HG03571 (cell line): ENCODE measurements around the gene BLOC1S2.
"Not testable (repeated sequence)": the region's sequence is repeated elsewhere in the genome, so short reads cannot be mapped to it uniquely, and the experiment has no call there.

Experiments
- ATAC-seq: cut with Tn5 transposase; IDR thresholded peaks from one replicate; pipeline ENCODE4 v1.9.1; 2021; ENCODE audit not compliant: unreplicated experiment

BLOC1S2 gene

DNA sequence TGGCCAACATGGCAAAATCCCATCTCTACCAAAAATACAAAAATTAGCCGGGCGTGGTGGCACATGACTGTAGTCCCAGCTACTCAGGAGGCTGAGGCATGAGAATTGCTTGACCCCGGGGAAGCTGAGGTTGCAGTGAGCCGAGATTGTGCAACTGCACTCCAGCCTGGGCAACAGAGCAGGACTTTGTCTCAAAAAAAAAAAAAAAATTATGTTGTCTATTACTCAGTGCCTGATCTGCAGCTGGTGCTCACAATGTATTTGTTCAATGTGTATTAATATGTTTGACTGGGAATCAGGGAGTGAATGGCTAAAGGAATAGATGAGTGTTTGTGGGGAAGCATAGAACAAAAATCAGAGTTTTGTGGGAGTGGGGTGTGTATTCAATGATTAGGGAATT is 5.8 kb upstream of the BLOC1S2 start:
- not testable (repeated sequence) for ATAC-seq

DNA sequence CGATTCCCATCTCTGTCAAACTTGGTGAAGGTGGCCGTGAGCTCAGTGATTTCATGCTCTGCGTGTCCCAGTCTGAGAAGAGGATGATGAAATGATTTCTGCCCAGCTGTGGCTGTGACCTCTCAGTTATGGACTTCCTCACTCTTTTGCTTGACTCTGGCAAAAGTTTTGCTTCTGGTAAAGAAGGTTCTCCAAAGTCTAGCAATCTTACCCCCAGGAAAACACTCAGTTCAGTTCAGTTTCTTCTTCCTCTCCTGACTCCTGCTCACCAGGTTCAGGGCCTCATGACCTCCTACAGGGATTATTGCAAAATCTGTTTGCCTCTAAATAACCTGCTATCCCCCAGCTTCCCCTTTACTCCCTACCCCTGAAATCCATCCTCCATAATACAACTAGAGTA is 4.9 kb upstream of the BLOC1S2 start:
- no peak for ATAC-seq

DNA sequence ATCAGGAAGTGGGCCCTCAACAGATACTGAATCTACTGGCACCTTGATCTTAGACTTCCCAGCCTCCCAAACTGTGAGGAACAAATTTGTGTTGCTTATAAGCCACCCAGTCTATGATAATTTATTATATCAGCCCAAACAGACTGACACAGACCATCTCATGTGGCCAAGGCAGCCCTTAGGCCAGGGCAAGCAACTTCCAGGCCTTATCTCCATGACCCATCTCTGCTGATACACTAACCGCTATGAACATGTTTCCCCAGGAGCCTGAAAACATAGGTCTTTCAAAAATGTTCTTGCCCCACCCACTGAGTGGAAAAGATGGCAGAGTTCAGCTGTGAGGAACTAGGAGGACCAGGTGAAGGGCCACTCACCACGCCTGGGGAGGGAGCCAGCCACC is 3.2 kb upstream of the BLOC1S2 start:
- ATAC-seq, result no peak

DNA sequence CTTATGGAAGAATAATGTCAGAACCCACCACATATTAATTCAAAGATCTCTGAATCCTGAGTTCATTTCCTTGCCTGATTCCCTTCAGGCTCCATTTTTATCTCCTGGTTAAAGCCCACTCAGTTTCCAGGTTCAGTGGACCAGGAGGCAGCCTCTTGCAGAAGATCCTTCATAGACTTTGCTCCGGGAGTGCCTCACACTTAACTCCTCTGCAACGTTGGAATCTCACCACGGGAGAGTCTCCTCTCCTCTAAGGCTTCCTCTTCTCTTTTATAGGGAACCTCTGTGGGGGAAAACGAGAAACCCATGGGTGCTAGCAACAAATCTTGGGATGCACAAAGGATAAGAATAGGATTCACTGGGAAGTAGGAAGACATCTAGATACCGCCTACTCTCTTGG is 1.7 kb upstream of the BLOC1S2 start:
- no peak for ATAC-seq

DNA sequence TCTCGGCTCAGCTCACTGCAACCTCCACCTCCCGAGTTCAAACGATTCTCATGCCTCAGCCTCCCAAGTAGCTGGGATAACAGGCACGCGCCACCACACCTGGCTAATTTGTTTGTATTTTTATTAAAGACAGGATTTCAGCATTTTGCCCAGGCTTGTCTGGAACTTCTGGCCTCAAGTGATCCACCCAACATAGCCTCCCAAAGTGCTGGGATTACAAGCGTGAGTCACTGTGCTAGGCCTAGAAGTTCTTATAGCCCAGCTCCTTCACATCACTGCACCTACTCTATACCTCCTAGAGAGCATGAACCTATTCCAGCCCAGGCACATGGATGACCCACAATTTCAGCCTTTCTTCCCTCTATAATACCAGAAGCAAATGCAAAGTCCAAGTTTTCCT is 1.3 kb upstream of the BLOC1S2 start:
- ATAC-seq, result no peak

DNA sequence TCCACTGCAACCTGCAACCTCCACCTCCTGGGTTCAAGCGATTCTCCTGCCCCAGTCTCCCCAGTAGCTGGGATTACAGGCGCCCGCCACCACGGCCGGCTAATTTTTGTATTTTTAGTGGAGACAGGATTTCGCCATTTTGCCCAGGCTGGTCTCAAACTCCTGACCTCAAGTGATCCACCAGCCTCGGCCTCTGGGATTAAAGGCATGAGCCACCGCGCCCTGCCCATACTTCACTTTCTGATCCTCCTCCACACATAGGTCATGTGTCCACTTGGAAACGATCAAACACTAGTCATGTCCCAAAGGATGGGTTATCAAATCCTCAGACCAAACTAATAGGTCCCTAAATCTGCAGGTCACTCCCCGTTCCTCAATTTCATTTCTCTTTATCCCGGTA is 1.2 kb downstream of the BLOC1S2 start:
- not testable (repeated sequence) for ATAC-seq

DNA sequence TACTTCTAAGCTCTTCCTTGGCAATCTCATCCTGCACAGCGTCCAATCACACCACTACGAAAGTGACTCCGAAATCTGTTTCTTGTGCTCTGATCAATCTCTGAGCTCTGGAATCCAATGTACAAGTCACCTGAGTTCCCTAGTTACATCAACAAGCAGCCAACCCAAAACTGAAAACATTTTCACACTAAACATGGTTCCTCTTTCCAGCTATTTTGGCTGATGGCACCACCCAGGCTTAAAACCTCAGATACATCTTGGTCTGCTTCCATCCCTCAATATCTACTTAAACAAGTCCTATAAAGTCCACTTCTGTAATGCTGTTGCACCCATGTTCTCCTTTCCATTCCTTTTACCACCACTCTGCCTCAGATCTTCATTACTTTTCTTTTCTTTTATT is 3.6 kb downstream of the BLOC1S2 start:
- no peak for ATAC-seq

DNA sequence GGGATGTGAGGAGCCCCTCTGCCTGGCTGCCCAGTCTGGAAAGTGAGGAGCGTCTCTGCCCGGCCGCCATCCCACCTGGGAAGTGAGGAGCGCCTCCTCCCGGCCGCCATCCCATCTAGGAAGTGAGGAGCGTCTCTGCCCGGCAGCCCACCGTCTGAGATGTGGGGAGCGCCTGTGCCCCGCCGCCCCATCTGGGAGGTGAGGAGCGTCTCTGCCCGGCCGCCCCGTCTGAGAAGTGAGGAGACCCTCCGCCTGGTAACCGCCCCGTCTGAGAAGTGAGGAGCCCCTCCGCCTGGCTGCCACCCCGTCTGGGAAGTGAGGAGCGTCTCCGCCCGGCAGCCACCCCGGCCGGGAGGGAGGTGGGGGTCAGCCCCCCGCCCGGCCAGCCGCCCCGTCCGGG is 9.5 kb downstream of the BLOC1S2 start:
- not testable (repeated sequence) for ATAC-seq

DNA sequence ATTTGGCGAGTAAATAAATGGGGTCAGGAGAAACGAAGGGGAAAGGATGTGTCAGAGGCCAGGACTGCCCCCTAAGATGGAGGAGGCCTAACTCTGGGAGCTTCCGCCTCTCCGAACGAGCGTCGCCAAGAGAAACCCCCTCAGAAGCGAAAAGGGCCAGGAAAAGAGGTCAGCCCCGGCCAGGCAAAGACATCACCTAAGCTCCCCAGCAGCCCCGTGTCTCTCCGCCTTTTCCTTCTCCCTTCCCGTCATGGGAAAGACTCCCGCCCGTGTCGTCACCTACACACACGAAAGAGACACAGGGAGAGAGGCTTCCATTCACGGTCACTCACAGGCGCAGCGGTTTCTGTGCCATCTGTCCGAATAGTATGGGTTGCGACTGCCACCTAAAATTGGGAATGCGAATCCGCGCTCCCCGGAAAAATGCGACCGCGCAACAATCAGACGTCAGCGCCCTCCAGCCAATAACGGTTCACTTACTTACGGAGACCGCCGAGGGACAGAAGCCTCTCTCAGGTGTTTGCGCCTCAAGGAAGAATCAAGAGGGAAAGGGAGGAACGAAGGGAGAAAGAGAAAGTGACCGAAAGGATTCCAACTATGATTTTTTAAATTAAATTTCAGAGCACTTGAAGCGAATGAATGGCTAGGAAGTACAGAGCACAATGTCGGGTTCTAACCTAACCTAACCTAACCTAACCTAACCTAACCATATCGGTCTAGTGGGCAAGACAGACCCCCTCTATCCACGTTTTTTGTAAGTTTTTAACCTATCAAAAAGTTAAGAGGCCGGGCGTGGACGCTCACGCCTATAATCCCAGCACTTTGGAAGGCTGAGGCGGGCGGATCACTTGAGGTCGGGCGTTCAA is 19.0 kb downstream of the BLOC1S2 start, which contains the start of gene CWF19L1:
Gene CWF19L1 (minus strand): TSS at position 400 of the 866 bp plus-strand sequence. CDS start 45 bp downstream, at position 355.
- peak; percentile 50 for ATAC-seq

DNA sequence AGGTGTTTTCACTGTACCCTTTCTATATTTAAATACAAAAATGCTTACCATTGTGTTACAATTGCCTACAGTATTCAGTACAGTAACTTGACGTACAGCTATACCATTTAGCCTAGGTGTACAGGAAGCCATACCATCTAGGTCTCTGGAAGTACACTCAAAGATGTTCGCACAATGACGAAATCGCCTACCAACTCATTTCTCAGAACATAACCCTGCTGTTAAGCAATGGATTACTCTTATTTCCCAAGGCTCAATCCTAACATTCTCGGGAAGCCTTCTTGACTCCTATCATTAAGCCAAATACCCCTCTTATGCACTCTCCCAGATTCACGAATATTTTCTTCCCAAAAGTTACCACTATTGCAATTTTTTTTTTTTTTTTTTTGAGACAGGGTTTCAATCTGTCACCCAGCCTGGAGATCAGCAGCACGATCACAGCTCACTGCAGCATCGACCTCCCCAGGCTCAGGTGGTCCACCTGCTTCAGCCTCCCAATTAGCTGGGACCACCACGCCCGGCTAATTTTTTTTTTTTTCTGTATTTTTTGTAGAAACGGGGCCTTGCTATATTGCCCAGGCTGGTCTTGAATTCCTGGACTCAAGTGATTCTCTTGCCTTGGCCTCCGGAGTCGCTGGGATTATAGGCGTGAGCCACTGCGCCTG is 20.5 kb downstream of the BLOC1S2 start:
- ATAC-seq, result no peak

DNA sequence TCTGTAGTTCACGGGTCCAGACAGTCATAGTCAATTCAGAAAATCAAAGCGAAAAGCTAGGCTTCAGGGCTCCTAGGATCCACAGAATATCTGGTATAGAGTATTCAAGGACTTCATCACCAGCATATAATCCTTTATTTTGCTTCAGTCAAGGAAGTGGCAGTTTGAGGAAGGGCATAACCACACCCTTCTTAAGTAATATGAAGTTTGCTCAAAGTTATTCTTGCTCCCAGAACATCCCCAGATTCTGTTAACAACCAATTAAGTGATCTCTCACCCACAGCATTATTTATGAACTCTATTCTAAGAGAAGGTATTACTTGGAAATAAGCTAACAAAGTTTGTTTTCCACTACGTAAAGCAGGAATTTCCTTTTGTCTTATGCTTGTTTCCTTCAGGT is 32.3 kb downstream of the BLOC1S2 start:
- no peak for ATAC-seq

DNA sequence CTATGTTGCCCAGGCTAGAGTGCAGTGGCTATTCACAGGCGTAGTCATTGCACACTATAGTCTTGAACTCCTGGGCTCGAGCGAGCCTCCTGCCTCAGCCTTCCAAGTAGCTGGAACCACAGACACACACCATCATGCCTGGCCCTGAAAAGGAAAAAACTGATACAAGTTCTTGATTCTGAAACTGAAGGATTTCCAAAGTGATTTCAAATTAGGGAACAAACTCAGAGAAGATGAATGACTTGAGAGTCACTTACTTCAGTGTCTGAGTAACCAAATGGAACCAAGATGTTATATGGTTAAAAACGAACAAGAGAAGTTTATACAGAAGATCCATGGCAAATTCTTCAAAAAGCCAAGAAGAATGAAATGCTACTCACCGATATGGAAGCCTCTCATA is 33.4 kb downstream of the BLOC1S2 start:
- ATAC-seq, result no peak

DNA sequence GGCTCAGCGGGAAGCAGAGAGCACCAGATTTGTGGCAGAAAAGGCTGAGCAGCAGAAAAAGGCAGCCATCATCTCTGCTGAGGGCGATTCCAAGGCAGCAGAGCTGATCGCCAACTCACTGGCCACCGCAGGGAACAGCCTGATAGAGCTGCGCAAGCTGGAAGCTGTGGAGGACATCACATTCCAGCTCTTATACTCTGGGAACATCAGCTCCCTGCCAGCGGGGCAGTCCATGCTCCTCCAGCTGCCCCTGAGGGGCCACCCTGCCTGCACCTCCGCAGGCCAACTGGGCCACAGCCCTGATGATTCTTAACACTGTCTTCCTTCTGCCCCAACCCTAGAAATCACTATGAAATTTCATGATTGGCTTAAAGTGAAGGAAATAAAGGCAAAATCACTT is 37.7 kb downstream of the BLOC1S2 start:
- no peak for ATAC-seq

DNA sequence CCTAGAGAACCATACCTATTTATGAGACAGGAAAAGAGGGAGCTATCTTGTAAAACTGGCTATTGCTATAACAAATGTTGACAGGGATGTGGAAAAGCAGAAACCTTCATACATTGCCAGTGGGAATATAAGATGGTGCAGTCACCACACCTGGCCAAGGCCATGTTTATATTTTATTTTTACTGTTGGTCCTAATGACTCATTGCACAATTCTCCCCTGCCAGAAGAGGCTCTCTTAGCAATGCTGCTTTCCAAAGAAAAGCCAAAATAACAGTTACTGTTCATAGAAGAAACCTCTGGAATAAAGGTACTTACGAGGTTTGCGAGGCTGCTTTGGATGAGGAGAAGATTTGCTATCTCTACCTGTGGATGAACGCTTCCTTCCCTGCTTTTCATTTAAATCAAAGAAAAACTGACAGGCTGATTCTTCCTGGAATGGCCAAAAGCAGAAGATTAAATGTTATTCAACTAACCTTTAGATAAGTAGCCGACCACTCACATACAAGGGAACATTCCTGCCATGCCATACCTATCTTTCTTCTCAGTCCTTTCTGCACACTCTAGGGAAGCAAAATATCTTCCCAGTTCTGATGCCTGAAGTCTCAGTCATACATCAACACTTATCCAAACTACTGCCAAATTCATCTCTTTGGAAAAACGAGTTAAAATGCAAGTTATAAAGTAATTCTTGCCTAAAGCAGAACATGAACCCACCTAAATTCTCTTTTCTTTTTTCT is 40.8 kb downstream of the BLOC1S2 start:
- ATAC-seq, result no peak

DNA sequence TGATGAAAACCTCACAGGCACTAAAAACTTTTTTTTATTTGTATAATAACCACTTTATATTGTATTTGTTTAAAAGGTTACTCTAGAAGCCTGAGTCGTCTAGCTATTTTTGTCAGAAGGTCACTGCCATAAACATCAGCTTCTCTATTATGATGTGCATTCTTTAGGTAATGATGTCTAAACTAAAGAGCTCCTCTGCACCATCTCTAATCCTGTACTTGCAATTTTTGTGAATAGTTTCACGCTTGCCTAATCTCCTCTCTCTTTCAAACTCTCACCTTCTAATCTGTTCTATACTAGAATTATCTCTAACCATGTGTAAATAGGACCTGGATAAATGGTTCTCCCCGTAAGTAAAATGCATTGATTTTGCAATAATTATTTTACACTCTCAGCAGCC is 46.6 kb downstream of the BLOC1S2 start:
- ATAC-seq, result no peak

DNA sequence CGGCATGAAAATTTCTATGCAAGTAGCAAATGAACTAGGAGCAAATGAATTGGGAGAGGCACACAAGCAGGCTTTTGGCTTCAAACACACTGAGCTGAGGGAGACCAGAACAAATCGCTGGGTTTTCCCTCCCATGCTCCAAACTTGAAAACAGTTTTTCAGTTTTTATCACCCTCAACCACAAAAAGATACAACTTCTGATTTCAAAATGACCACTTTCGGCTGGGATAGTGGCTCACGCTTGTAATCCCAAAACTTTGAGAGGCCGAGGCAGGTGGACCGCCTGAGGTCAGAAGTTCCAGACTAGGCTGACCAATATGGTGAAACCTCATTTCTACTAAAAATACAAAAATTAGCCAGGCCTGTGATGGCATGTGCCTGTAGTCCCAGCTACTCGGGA is 48.1 kb downstream of the BLOC1S2 start:
- no peak for ATAC-seq

DNA sequence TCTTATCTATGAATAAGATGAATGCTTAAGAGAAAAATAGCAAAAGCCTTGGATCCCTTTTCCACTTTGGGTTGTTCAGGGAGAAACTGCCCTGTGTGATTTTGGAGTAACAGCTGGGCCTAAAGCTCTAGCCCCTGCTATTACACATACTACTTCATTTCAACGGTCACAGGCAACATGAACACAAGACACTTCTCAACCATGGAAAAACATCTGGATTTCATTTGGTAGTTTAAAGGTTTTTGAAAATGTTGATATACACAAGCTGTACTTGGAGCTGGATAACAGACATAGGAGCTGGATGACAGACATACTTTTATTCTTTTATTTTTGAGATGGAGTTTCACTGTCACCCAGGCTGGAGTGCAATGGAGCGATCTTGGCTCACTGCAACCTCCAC is 54.4 kb downstream of the BLOC1S2 start:
- ATAC-seq, result no peak

DNA sequence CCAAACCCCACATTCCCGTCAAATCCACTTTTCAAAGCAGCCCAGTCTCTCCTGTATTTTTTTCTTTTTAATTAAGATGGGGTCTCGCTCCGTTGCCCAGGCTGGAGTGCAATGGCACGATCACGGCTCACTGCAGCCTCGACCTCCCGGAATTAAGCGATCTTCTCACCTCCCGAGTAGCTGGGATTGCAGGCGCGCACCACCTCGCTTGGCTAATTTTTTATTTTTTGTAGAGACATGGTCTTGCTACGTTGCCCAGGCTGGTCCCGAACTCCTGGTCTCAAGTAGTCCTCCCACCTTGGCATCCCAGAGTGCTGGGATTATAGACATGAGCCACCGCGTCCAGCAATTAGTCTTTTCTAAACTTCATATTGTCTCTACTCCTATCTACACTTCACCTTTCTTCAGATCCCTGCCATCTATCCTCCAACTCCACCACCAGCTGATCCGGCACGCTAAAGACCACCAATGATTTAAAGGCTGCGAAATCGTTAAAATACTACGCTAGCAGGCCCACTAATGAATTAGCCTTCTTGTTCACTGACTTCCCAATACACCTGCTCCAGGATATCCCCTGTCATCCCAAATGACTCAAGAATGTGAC is 56.6 kb downstream of the BLOC1S2 start:
- no peak for ATAC-seq

DNA sequence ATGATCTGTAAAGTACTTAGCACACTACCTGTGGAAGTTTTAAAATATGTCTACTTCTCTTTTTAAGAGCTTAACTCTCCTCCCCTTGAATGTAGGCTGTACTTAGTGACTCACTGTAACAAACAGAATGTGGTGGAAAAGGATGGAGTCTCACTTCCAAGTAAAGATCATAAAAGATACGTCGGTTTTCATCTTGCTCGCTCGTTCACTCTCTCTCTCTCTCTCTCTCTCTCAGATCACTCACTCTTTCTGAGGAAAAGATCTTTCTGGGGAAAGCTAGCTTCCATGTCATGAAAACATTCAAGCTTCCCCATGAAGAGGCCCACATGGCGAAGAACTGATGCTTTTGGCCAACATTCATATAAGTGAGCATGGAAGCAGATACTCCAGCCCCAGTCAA is 62.6 kb downstream of the BLOC1S2 start:
- ATAC-seq, result no peak
